OCI-LY7 (cell line): ENCODE results near the gene KIAA0930. TPM values are rescaled to one million over a fixed set of nuclear protein-coding genes. Genes with fewer than 3 reads are reported as not detected.
"Not testable (repeated sequence)": the region's sequence is repeated elsewhere in the genome, so short reads cannot be mapped to it uniquely, and the experiment has no call there.

ENCODE experiments used
- BruUV-seq: library from RNA; stranded (reverse); fragments of 400-500 nt; replicated peaks from 2 replicates; lab custom pipeline; 2021; lab: Mats Ljungman, UMichigan
- CTCF ChIA-PET: fragments of 300-600 bp; sonication (Branson Sonifier 250); formaldehyde crosslinking; loops from one replicate; lab custom pipeline; 2022; ENCODE audit warnings: antibody characterized with exemption; ENCODE audit not compliant: unreplicated experiment; lab: Charles Lee
- POLR2A ChIA-PET: fragments of 300-600 bp; sonication (Branson Sonifier 250); formaldehyde crosslinking; loops from one replicate; lab custom pipeline; 2022; ENCODE audit warnings: antibody characterized with exemption; lab: Charles Lee
- DNase-seq: peaks from one replicate; pipeline ENCODE4 v3.0.0-alpha.2; 2015; ENCODE audit warnings: low spot score
- H2AFZ ChIP-seq: fragments of 200-600 bp; sonication (generic), shearing (Covaris generic); 2 replicates; pipeline ENCODE4 v1.6.1; 2014; ENCODE audit warnings: mild to moderate bottlenecking, antibody characterized with exemption, low read length, moderate library complexity
- H3K27ac ChIP-seq: fragments of 200-600 bp; sonication (generic); 2 replicates; pipeline ENCODE4 v1.5.1; 2014; ENCODE audit warnings: mixed run types, low read depth, mild to moderate bottlenecking, moderate library complexity, low read length, inconsistent platforms; ENCODE audit not compliant: poor library complexity, severe bottlenecking
- H3K36me3 ChIP-seq: fragments of 200-600 bp; sonication (generic); 2 replicates; pipeline ENCODE4 v1.6.1; 2014; ENCODE audit warnings: mild to moderate bottlenecking, antibody characterized with exemption, low read length, moderate library complexity, mixed read lengths; ENCODE audit not compliant: insufficient read depth
- H3K4me1 ChIP-seq: fragments of 200-600 bp; sonication (generic); 2 replicates; pipeline ENCODE4 v1.5.1; 2014; ENCODE audit warnings: mild to moderate bottlenecking, low read length; ENCODE audit not compliant: insufficient read depth, poor library complexity, severe bottlenecking
- H3K4me2 ChIP-seq: fragments of 200-600 bp; sonication (generic); 2 replicates; pipeline ENCODE4 v1.6.1; 2014; ENCODE audit warnings: mild to moderate bottlenecking, low read length
- H3K4me3 ChIP-seq: fragments of 200-600 bp; sonication (generic); 2 replicates; pipeline ENCODE4 v1.5.1; 2014; ENCODE audit warnings: mild to moderate bottlenecking, low read depth, low read length; ENCODE audit not compliant: poor library complexity, severe bottlenecking
- H3K79me2 ChIP-seq: fragments of 200-600 bp; sonication (generic); 2 replicates; pipeline ENCODE4 v1.6.1; 2016; ENCODE audit warnings: low read depth, mild to moderate bottlenecking, low read length, moderate library complexity, mixed read lengths; ENCODE audit not compliant: insufficient read depth
- H3K9me2 ChIP-seq: fragments of 200-600 bp; sonication (generic); 2 replicates; pipeline ENCODE4 v1.6.1; 2016; ENCODE audit warnings: mild to moderate bottlenecking, low read length, mixed read lengths; ENCODE audit not compliant: insufficient read depth
- H3K9me3 ChIP-seq: fragments of 200-600 bp; sonication (generic); 2 replicates; pipeline ENCODE4 v1.6.1; 2014; ENCODE audit warnings: mild to moderate bottlenecking, mixed run types, low read length, mixed read lengths
- H4K20me1 ChIP-seq: fragments of 200-600 bp; sonication (generic); 2 replicates; pipeline ENCODE4 v1.6.1; 2014; ENCODE audit warnings: mild to moderate bottlenecking, antibody characterized with exemption, low read length, moderate library complexity, mixed read lengths; ENCODE audit not compliant: insufficient read depth
- CTCF ChIP-seq: fragments of 200-600 bp; sonication (generic); conservative IDR thresholded peaks from 2 replicates; pipeline ENCODE4 v1.5.1; 2014; ENCODE audit warnings: mild to moderate bottlenecking, antibody characterized with exemption, low read length, moderate library complexity, mixed read lengths
- EZH2phosphoT487 ChIP-seq: fragments of 200-600 bp; sonication (generic); IDR thresholded peaks from 2 replicates; pipeline ENCODE4 v1.6.1; 2018; ENCODE audit warnings: low read depth, borderline replicate concordance, mild to moderate bottlenecking, mixed run types, antibody characterized with exemption, low read length, moderate library complexity, mixed read lengths
- intact Hi-C: fragments of 100-400 bp; cut with micrococcal nuclease; formaldehyde crosslinking; loops from one replicate; pipeline ENCODE4 v1.10.0; 2022; ENCODE audit not compliant: unreplicated experiment
- total RNA-seq, 2 experiments: library from RNA; depleted of rRNA in 1 of 2; stranded (reverse); fragments of >200 nt in 1 of 2; shearing (Covaris generic) in 1 of 2; gene quantifications; 2 replicates each; pipeline ENCODE4 v1.2.3, GENCODE V29; 2014 to 2022

The KIAA0930 gene
- total RNA-seq, 2 experiments from 2014 or later, result 80.7 to 93.9 TPM

- Histone ChIP-seq H3K9me3 (no peaks in the 10 kb centered on the region), H3K36me3 (peaks cover 62% of the 10 kb centered on the region), H3K4me1 (no peaks in the 10 kb centered on the region), H2AFZ (no peak overlapping the region), H3K9me2 (no peaks in the 10 kb centered on the region), H3K4me2 (no peak overlapping the region), H3K27ac (no peak overlapping the region), H3K4me3 (no peak overlapping the region), H4K20me1 (no peaks in the 10 kb centered on the region), H3K79me2 (no peaks in the 10 kb centered on the region)
- no peak for DNase-seq
- no TSS peak for BruUV-seq
- ChIA-PET POLR2A (no interaction called here), CTCF (no interaction called here)
- TF ChIP-seq EZH2phosphoT487 (no peak), CTCF (no peak)
- intact Hi-C loops, result no loop called here
Measured at GRCh38 chr22:45195616-45196015, 45.1 kb downstream of the KIAA0930 start.

- TF ChIP-seq CTCF (no peak), EZH2phosphoT487 (no peak)
- no TSS peak for BruUV-seq
- ChIA-PET POLR2A (no interaction called here), CTCF (no interaction called here)
- no peaks in the 10 kb centered on the region for H3K9me2 ChIP-seq
- H2AFZ ChIP-seq, result no peak overlapping the region
- H3K4me1 ChIP-seq, result no peaks in the 10 kb centered on the region
- no peak for DNase-seq
- no peaks in the 10 kb centered on the region for H4K20me1 ChIP-seq
- no peak overlapping the region for H3K27ac ChIP-seq
- H3K4me3 ChIP-seq, result no peak overlapping the region
- H3K4me2 ChIP-seq, result no peak overlapping the region
- H3K79me2 ChIP-seq, result no peaks in the 10 kb centered on the region
- H3K36me3 ChIP-seq, result peaks cover 52% of the 10 kb centered on the region
- no peaks in the 10 kb centered on the region for H3K9me3 ChIP-seq
- intact Hi-C loops, result no loop called here
Measured at GRCh38 chr22:45194686-45195085, 46.0 kb downstream of the KIAA0930 start.

GRCh38 chr22:45192701-45193187 is 48.0 kb downstream of the KIAA0930 start:
- ChIA-PET POLR2A (interaction anchor here (0.6 kb wide), 1 partner anchor 352 kb away, joined by 5 read pairs; no protein-coding TSS in a partner anchor), CTCF (no interaction called here)
- TF ChIP-seq EZH2phosphoT487, result no peak
- peak; percentile 48 for TF ChIP-seq CTCF
- H3K4me3 ChIP-seq, result no peak overlapping the region
- no TSS peak for BruUV-seq
- H3K79me2 ChIP-seq, result no peaks in the 10 kb centered on the region
- no peaks in the 10 kb centered on the region for H3K9me3 ChIP-seq
- intact Hi-C loops, result no loop called here
- no peak for DNase-seq
- H3K36me3 ChIP-seq, result peaks cover 54% of the 10 kb centered on the region
- no peak overlapping the region for H3K27ac ChIP-seq
- H3K9me2 ChIP-seq, result no peaks in the 10 kb centered on the region
- no peak overlapping the region for H3K4me2 ChIP-seq
- no peak overlapping the region for H2AFZ ChIP-seq
- no peaks in the 10 kb centered on the region for H4K20me1 ChIP-seq
- H3K4me1 ChIP-seq, result no peaks in the 10 kb centered on the region

GRCh38 chr22:45191746-45192145 is 48.9 kb downstream of the KIAA0930 start:
- H4K20me1 ChIP-seq, H2AFZ ChIP-seq, H3K4me1 ChIP-seq, H3K79me2 ChIP-seq, H3K27ac ChIP-seq, CTCF ChIA-PET, H3K4me2 ChIP-seq, H3K4me3 ChIP-seq, DNase-seq, H3K9me3 ChIP-seq, intact Hi-C loops, H3K9me2 ChIP-seq, BruUV-seq: not testable (repeated sequence)
- POLR2A ChIA-PET, result interaction anchor here (1.1 kb wide), 1 partner anchor 16 kb away, joined by 3 read pairs; no protein-coding TSS in a partner anchor
- peaks cover 57% of the 10 kb centered on the region for H3K36me3 ChIP-seq
